Kidney (tissue), 14 donors: Measurements from ENCODE around the gene ADRA2B. TPM values are rescaled to one million over a fixed set of nuclear protein-coding genes. Genes with fewer than 3 reads are reported as not detected.

Experiments
- DNase-seq, 5 donors: peaks; one replicate each; pipeline ENCODE4 v3.0.0-alpha.2; 2013 to 2020
- FAIRE-seq: peaks from 2 replicates; lab custom pipeline; 2012; peaks lifted over from hg19 to GRCh38; lab: Jason Lieb, UNC
- H3K27ac ChIP-seq, 2 donors: one replicate each; pipeline ENCODE4 v1.7.0; 2013; ENCODE audit warnings: low read depth in 2 of 2, low read length in 2 of 2, inconsistent platforms in 1 of 2
- H3K27me3 ChIP-seq: one replicate; pipeline ENCODE4 v1.7.1; 2013; ENCODE audit warnings: low read length, inconsistent platforms; ENCODE audit not compliant: control insufficient read depth, insufficient read depth
- H3K36me3 ChIP-seq, 3 donors: one replicate each; pipeline versions ENCODE4 v1.7.0 to v1.7.1; 2013; ENCODE audit warnings: low read length in 3 of 3, control low read depth in 1 of 3, inconsistent platforms in 1 of 3; ENCODE audit not compliant: insufficient read depth in 3 of 3, control insufficient read depth in 2 of 3
- H3K4me1 ChIP-seq, 3 donors: one replicate each; pipeline versions ENCODE4 v1.7.0 to v1.7.1; 2013; ENCODE audit warnings: low read length in 3 of 3, inconsistent platforms in 1 of 3, low read depth in 1 of 3; ENCODE audit not compliant: control insufficient read depth in 2 of 3, insufficient read depth in 2 of 3
- H3K4me3 ChIP-seq, 3 donors: one replicate each; pipeline versions ENCODE4 v1.7.0 to v1.8.1; 2013; ENCODE audit warnings: low read length in 3 of 3, control low read depth in 1 of 3, inconsistent platforms in 1 of 3
- H3K9ac ChIP-seq, 3 donors: one replicate each; pipeline versions ENCODE4 v1.7.0 to v1.7.1; 2013; ENCODE audit warnings: low read length in 3 of 3, control low read depth in 1 of 3, inconsistent platforms in 1 of 3
- H3K9me3 ChIP-seq, 3 donors: one replicate each; pipeline versions ENCODE4 v1.7.0 to v1.7.1; 2013; ENCODE audit warnings: low read length in 3 of 3, control low read depth in 1 of 3, inconsistent platforms in 1 of 3; ENCODE audit not compliant: control insufficient read depth in 2 of 3, insufficient read depth in 1 of 3
- intact Hi-C: fragments of 100-400 bp; cut with DNase I; formaldehyde crosslinking; loops from one replicate; pipeline ENCODE4 v1.11.1; 2022
- polyA plus RNA-seq: library from polyadenylated mRNA; stranded (reverse); fragments of 350-450 nt; fragmentation: Illumina TruSeq; extraction: RNeasy Lipid Tissue Mini Kit (QIAGEN cat#74804); gene quantifications from one replicate; pipeline ENCODE4 v1.2.3, GENCODE V29; 2014; ENCODE audit warnings: low read depth, low replicate concordance; ENCODE audit not compliant: insufficient read depth
- total RNA-seq: library from RNA; stranded (reverse); fragmentation: NEBNext Ultra II Directional; extraction: Animal tissue kit (Norgen Biotek cat#: 25700); gene quantifications from one replicate; pipeline ENCODE4 v1.2.1, GENCODE V29; 2021
- TF ChIP-seq, protein P1 (sequence below): IDR thresholded peaks from 3 replicates; pipeline ENCODE4 v1.5.1; 2012; ENCODE audit warnings: mild to moderate bottlenecking, moderate library complexity, borderline replicate concordance; ENCODE audit not compliant: insufficient read depth; ENCODE audit errors: extremely low read depth
- donor health status: control.
- donor health status: control.
- donor health status: control.
- donor health status: control.
- donor health status: control.
- donor health status: DM: yes; HTN: yes; CAD: no.
- donor health status: Normal renal cell carcinoma (clear cell type).

The ADRA2B gene
- total and polyA plus RNA-seq, 2 donors from 2014 or later, result 1.4 to 4.8 TPM

DNA sequence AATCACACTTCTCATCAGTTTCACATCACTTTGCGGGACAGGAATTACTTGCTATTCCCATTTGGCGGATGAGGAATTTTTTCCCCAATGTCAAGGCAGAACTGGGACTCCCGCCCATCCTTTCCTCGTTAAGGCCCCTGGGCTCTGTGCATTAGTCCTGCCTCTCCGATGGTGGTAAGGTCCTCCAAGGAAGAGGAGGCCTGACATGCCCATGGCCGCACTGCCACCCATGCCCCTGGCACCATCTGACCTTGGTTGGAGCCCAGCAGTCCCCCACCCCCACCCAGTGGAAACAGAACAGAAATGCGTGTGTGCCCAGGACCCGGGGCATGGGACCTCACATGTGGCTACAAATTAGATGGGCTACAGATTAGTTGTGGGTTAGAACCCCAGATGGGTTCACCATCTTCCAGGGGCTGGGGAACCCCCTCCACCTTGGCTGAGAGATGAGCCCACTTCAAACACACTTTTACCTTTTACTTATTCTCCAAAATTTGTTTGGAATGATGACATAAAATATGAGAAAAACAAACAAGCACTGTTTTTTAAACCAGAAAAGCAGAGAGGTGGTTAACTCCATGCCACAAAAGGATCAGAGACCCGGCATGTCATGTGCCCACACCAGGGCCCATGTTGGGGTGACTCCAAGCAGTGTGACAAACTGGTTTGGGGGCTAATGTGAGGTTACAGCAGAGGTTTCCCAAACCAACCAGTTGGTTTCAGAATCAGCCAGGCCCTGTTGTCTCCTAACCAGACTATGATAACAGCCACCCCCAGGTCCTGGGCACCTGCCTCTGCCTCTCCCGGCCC lies 39.8 kb upstream of the ADRA2B start:
- intact Hi-C loops, result no loop called here
- Histone ChIP-seq H3K27ac (no peak overlapping the region), H3K36me3 (no peaks in the 10 kb centered on the region), H3K9me3 (no peaks in the 10 kb centered on the region), H3K27me3 (no peaks in the 10 kb centered on the region), H3K9ac (no peak overlapping the region), H3K4me3 (no peak overlapping the region), H3K4me1 (no peaks in the 10 kb centered on the region)
- no peak for FAIRE-seq
- TF ChIP-seq, protein P1, sequence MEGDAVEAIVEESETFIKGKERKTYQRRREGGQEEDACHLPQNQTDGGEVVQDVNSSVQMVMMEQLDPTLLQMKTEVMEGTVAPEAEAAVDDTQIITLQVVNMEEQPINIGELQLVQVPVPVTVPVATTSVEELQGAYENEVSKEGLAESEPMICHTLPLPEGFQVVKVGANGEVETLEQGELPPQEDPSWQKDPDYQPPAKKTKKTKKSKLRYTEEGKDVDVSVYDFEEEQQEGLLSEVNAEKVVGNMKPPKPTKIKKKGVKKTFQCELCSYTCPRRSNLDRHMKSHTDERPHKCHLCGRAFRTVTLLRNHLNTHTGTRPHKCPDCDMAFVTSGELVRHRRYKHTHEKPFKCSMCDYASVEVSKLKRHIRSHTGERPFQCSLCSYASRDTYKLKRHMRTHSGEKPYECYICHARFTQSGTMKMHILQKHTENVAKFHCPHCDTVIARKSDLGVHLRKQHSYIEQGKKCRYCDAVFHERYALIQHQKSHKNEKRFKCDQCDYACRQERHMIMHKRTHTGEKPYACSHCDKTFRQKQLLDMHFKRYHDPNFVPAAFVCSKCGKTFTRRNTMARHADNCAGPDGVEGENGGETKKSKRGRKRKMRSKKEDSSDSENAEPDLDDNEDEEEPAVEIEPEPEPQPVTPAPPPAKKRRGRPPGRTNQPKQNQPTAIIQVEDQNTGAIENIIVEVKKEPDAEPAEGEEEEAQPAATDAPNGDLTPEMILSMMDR, result no peak
- DNase-seq, result peak in 2 of 5 donors; percentile 16 to 46

DNA sequence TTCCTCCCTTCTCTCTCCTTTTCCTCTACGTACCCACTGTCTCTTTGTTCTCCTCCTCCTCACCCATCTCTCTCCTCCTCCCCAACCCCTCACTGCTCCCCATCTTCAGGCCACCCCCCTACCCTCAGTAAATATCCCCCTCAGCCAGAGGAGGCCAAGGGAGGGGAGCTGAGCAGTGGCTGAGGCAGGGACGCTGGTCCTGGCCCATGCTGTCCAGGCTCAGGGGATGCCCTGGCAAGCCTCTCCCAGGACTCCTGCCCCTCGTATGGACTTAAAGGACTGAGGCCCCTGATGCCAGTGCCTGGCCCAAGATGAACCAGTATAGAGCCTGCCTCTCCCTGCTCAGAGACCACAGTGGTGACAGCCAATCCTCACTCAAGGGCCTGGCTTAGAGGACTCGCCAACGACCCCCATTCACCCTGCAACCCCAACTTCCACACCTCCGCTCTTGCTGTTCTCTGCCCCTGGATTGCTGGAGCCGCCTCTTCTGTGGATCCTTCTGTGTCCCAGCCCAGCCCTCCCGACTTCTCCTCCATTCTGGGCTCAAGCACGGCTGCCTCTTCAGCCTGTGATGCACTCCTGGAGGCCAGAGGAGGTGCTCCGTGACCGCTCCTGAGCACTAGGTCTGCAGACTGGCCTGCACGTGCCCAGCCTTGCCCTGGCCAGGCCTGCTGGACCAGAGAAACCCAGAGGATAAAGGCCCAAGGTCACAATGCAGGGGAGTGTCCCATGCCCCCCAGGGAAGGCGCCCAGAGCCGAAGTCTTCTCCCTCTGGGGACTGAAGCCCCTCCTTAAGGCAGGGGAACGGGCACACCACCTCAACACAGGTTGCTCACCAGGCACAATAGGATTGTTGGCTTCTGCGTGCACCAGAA lies 38.4 kb upstream of the ADRA2B start:
- intact Hi-C loops, result no loop called here
- TF ChIP-seq, protein P1, result no peak
- FAIRE-seq (no peak), DNase-seq (peak in 1 of 5 donors; percentile 35)
- H3K9ac ChIP-seq, result no peak overlapping the region
- no peak overlapping the region for H3K27ac ChIP-seq
- no peaks in the 10 kb centered on the region for H3K4me1 ChIP-seq
- no peaks in the 10 kb centered on the region for H3K27me3 ChIP-seq
- no peaks in the 10 kb centered on the region for H3K9me3 ChIP-seq
- no peak overlapping the region for H3K4me3 ChIP-seq
- H3K36me3 ChIP-seq, result no peaks in the 10 kb centered on the region

DNA sequence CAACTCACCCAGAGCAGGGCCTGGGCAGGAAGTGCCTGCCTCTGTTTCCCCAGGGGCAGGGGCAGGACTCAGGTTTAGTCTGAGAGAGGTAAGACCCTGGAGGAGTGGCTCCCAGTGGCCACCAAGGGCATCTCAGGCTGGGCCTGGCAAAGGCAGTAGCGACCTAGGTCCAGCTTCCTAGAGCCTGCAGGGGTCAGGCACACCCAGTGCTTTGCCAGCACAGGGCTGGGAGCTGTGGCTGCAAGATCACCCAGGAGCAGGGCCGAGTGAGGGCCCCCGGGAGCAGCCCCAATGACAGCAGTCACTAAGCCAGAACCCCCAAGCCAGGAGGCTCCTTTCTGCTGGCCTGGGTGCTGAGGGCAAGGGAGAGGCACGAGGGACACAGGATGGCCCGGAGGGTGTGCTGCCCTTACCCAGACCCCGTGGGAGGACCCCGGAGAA lies 37.6 kb upstream of the ADRA2B start:
- no peak overlapping the region for H3K27ac ChIP-seq
- no peak overlapping the region for H3K9ac ChIP-seq
- intact Hi-C loops, result no loop called here
- no peaks in the 10 kb centered on the region for H3K9me3 ChIP-seq
- H3K27me3 ChIP-seq, result no peaks in the 10 kb centered on the region
- no peak overlapping the region for H3K4me3 ChIP-seq
- no peak for FAIRE-seq
- H3K36me3 ChIP-seq, result no peaks in the 10 kb centered on the region
- peak in 1 of 5 donors; percentile 40 for DNase-seq
- no peaks in the 10 kb centered on the region for H3K4me1 ChIP-seq
- TF ChIP-seq, protein P1, result no peak
